ENCODE data around the gene ASRGL1.
"Not testable (repeated sequence)": the region's sequence is repeated elsewhere in the genome, so short reads cannot be mapped to it uniquely, and the experiment has no call there.

ASRGL1 gene

DNA sequence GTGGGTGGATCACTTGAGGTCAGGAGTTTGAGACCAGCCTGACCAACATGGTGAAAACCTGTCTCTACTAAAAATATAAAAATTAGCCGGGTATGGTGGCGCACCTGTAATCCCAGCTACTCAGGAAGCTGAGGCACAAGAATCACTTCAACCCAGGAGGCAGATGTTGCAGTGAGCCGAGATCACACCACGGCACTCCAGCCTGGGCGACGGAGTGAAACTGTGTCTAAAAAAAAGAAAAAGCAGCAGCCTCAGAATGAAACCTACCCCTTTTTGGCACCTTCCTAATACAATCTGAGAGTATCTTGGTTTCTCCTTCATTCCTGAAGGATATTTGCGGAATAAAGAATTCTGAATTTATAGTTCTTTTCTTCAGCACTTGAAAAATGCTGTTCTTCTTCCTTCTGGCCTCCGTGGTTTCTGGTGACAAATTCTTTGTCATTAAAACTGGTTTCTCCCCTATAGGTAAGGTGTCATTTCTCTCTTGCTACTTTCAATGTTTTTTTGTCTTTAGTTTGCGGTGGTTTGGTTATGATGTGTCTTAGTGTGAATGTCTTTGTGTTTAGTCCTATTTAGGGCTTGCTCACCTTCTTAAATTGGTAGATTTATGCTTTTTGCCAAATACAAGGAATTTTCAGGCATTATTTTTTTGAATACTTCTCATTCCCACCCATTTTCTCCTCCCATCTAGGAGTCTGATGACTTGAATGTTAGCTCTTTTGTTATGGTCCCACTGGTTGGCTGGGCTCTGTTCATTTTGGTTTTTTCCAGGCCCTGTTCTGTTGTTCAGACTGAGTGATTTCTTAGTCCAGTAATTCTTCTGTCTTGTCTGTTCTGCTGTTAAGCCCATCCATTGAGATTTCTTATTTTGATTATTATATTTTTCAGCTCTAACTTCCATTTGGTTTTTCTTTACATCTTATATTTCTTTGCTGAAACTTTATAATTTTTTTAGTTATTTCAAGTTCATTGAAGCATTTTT is 15.4 kb downstream of the ASRGL1 start:
- TF ChIP-seq, protein P1, sequence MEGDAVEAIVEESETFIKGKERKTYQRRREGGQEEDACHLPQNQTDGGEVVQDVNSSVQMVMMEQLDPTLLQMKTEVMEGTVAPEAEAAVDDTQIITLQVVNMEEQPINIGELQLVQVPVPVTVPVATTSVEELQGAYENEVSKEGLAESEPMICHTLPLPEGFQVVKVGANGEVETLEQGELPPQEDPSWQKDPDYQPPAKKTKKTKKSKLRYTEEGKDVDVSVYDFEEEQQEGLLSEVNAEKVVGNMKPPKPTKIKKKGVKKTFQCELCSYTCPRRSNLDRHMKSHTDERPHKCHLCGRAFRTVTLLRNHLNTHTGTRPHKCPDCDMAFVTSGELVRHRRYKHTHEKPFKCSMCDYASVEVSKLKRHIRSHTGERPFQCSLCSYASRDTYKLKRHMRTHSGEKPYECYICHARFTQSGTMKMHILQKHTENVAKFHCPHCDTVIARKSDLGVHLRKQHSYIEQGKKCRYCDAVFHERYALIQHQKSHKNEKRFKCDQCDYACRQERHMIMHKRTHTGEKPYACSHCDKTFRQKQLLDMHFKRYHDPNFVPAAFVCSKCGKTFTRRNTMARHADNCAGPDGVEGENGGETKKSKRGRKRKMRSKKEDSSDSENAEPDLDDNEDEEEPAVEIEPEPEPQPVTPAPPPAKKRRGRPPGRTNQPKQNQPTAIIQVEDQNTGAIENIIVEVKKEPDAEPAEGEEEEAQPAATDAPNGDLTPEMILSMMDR (IDR thresholded peaks at IDR 0.05; ENCODE audit: low read depth, low read length): no peak
- no peaks in the 10 kb centered on the region for H3K9me3 ChIP-seq

DNA sequence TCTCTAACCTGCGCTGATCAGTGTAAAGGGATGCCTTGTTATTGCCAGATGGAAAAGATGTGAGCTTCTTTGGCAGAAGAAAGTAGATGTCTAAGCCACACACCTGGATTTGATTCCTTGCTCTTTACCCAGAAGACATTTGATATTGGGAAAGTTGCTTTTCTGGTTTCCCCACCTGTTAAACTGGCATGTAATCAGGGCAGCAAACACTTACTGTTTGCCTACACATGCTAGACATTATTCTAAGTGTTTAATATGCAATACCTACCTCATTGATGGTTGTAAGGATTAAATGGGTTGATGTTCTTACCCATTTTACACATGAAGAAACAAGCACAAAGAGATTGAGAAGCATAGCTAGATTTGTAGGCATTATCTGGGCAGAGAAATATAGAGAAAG is 16.6 kb downstream of the ASRGL1 start:
- Histone ChIP-seq H3K27me3 (no peaks in the 10 kb centered on the region), H3K36me3 (no peaks in the 10 kb centered on the region), H3K4me1 (no peaks in the 10 kb centered on the region), H3K9me3 (no peaks in the 10 kb centered on the region), H3K4me3 (ENCODE audit: low read depth, low read length) (no peak overlapping the region)
- DNase-seq: no peak
- TF ChIP-seq, protein P1 (IDR thresholded peaks at IDR 0.05; ENCODE audit: low read depth, low read length): no peak

More for the DNA sequence above, 15.4 kb downstream of the ASRGL1 start:
- Histone ChIP-seq H3K4me3 (ENCODE audit: low read depth, low read length) (no peak overlapping the region), H3K36me3 (no peaks in the 10 kb centered on the region), H3K27me3 (no peaks in the 10 kb centered on the region), H3K4me1 (no peaks in the 10 kb centered on the region)
- no peak for DNase-seq

DNA sequence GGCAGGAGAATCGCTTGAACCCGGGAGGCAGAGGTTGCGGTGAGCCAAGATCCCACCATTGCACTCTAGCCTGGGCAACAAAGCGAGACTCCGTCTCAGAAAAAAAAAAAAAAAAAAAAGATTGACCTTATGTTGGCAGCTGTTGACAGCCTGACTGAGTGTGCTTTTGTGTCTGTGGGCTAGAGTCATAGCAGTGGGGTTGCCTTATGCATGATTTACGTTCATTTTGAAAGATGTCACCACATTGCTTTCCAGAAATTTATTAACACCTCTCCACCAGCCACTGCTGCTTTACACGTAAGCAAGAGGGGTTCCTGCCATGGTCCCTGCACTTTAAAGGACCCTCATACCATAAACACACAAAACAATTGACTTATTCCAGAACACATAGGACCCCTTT is 21.0 kb downstream of the ASRGL1 start:
- H3K4me3 ChIP-seq (ENCODE audit: low read depth, low read length): no peak overlapping the region
- no peaks in the 10 kb centered on the region for H3K9me3 ChIP-seq
- no peaks in the 10 kb centered on the region for H3K36me3 ChIP-seq
- DNase-seq: no peak
- H3K4me1 ChIP-seq: no peaks in the 10 kb centered on the region
- TF ChIP-seq, protein P1 (IDR thresholded peaks at IDR 0.05; ENCODE audit: low read depth, low read length): no peak
- no peaks in the 10 kb centered on the region for H3K27me3 ChIP-seq

DNA sequence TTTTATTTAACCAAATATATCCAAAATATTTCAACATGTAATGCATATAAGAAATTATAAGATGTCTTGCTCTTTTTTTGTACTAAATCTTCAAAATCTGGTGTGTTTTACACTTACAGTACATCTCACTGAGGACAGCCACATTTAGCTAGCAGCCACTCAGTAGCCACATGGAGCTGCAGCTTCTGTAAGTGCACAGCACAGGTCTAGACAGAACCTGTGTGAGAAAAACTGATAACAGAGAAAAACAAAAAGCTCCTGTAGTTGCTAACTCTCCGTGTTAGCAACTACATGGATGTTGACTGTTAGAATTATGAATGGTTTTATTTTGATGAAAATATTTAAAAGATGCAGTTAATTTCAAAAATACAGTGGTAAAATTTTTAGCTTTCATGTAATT is 22.2 kb downstream of the ASRGL1 start:
- H3K4me3 ChIP-seq (ENCODE audit: low read depth, low read length): no peak overlapping the region
- TF ChIP-seq, protein P1 (IDR thresholded peaks at IDR 0.05; ENCODE audit: low read depth, low read length): no peak
- no peaks in the 10 kb centered on the region for H3K36me3 ChIP-seq
- DNase-seq: no peak
- H3K9me3 ChIP-seq: no peaks in the 10 kb centered on the region
- no peaks in the 10 kb centered on the region for H3K27me3 ChIP-seq
- H3K4me1 ChIP-seq: no peaks in the 10 kb centered on the region

DNA sequence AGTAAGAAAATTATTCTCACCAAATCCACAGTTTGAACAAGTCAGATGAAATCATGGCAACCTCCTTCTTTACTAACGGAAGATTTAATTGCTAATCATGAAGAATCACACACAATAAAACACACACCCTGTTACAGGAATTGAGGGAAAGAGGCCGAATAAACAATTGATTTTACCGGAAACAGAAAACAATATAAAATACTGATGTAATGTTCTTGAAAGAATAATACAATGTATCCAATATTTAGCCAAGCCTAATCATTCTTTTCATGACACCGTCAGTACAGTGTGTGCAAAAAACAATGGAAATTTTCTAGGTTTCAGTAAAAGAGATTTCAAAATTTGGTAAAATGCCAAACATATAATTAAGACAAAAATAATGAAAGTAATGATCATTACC is 23.4 kb downstream of the ASRGL1 start:
- Histone ChIP-seq H3K4me3 (ENCODE audit: low read depth, low read length) (no peak overlapping the region), H3K9me3 (no peaks in the 10 kb centered on the region), H3K36me3 (no peaks in the 10 kb centered on the region), H3K27me3 (no peaks in the 10 kb centered on the region), H3K4me1 (no peaks in the 10 kb centered on the region)
- DNase-seq: no peak
- TF ChIP-seq, protein P1 (IDR thresholded peaks at IDR 0.05; ENCODE audit: low read depth, low read length): no peak

DNA sequence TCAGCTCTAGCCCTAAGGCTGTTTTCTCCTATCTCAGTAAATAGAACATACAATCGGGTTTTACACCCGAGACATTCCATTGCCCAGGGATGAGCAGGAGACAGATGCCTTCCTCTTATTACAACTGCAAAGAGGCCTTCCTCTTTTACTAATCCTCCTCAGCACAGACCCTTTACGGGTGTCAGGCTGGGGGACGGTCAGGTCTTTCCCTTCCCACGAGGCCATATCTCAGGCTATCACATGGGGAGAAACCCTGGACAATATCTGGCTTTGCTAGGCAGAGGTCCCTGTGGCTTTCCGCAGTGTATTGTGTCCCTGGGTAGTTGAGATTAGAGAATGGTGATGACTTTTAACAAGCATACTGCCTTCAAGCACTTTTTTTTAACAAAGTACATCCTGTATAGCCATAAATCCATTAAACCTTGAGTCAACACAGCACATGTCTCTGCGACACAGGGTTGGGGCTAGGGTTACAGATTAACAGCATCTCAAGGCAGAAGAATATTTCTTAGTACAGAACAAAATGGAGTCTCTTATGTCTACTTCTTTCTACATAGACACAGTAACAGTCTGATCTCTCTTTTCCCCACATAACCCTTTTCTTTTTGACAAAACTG is 31.7 kb downstream of the ASRGL1 start:
- not testable (repeated sequence) for H3K4me3 ChIP-seq (ENCODE audit: low read depth, low read length); H3K9me3 ChIP-seq; H3K36me3 ChIP-seq; DNase-seq; H3K4me1 ChIP-seq; H3K27me3 ChIP-seq

Measured in BE2C (cell line).